GM19372 (cell line): ENCODE results near the gene SGMS1.
"Not testable (repeated sequence)": the region's sequence is repeated elsewhere in the genome, so short reads cannot be mapped to it uniquely, and the experiment has no call there.

Experiments used
- ATAC-seq: cut with Tn5 transposase; IDR thresholded peaks from one replicate; pipeline ENCODE4 v1.9.1; 2021; ENCODE audit warnings: mild to moderate bottlenecking, low read depth, moderate library complexity; ENCODE audit not compliant: unreplicated experiment

Gene SGMS1

DNA sequence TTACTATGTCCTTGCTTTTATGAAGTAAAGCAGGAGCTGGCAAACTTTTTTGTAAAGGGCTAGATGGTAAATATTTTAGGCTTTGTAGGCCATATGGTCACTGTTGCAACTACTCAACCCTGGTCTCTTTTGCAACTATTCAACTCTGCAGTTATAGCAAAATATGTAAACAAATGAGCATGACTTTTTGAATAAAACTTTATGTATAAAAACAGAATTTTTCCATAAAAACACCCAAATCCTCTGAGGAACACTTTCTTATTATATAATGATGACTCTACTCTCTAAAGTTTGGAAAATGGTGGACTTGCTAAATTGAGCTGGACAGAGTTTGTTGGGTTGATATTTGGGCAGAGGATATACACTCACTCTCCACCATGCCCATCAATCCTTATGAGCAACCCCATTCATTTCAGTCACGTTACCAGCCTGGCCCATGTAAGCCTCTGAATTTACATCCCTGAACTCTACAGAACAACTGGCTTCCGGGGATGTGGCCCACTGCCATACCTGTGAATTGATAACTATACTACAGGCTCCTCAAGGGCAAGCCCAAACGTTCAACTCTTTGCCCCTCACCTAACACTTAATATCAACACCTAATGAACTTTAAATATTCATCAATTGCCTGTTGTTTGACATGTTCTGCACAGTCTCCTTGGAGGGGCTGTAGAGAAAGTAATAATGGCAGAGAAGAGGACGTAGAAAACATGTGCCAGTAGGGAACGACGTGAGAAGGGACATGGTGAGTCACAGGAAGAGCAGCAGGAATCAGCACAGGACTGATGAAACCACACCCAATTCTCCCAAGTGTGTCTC is 37.6 kb downstream of the SGMS1 start:
- no peak for ATAC-seq

DNA sequence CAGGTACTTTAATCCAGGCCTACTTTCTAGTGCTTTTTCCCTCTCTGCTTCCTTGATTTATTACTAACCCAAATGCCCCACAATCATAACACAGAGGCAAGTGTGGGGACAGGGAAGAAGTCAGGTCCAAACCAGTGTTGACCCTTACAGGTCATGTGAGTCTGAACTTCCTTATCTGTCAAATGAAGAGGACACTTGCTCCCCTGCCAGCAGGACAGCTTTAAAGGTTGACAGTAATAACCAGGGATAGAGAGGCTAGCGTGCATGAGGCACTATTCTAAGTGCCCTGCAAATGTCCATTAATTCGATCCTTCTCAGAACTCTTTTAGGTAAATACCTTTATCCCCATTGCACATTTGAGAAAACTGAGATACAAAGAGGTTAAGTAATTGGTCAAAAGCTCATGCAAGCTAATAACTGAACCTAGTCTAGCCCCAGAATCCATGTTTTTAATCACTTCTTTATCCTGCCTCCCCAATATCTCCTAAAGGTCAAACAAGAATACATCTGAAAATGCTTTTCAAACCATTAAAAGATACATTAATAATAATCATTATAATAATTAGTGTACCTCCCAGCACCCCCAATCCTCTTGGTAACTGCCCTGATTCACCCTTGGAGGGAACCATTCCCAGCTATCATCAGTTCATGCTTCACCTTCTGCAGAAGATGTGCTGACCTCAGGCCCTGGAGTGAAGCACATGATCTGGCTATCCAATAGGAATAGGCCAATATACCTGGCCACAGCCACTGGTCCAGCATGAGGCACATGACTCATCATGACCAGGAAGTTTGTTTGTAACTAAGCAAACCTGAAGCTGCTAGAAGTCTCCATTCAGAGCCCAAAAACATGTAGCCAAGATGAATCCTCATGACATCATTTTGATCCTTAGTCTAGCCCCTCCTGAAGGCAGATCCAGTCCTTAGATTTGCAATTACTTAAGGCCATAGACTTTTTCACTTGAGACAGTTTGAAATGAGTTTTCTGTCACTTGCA is 40.7 kb downstream of the SGMS1 start:
- no peak for ATAC-seq

DNA sequence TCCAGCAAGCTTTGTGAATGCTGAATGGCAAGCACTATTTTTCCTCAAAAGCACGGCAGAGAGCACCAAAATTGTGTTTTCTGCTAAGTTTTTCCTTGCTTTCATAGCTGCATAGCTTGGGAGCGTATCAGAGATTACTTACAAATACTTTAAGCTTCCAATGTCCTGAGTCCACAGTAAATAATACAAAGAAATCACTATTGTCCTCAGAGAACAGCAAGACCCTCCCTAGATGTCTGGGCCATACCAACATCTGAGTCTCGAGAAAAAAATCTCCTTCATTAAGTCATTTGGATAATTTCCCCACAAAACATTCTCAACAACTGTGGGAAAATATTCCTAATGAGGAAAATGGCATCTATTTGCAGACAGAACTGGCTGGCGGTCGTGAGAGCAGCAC is 41.7 kb downstream of the SGMS1 start:
- ATAC-seq: no peak

DNA sequence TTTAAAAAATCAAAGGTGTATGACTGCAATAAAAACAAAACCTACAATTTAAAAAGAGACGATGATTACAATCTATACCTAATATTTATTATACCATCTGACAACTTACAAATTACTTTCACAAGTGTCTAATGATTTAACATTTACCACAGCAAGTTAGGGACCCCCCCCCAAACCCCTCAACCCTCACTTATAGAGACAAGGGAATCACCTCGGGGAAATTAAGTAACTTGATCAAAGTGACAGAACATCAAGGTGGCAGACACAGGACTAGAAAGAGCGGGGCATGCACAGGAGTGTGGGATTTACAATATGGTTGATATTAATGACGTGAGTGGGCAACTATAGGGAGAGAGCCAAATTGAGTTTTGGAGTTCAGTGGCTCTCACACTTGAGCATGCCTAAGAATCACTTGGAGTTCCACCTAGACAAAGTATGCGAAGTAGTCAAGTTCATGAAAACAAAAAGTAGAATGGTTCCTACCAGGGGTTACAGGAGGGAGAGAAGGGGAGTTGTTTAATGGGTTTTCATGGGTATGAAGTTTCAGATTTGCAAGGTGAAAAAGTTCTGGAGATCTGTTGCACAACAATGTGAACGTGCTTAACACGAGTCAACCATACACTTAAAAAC is 43.4 kb downstream of the SGMS1 start:
- ATAC-seq: no peak

DNA sequence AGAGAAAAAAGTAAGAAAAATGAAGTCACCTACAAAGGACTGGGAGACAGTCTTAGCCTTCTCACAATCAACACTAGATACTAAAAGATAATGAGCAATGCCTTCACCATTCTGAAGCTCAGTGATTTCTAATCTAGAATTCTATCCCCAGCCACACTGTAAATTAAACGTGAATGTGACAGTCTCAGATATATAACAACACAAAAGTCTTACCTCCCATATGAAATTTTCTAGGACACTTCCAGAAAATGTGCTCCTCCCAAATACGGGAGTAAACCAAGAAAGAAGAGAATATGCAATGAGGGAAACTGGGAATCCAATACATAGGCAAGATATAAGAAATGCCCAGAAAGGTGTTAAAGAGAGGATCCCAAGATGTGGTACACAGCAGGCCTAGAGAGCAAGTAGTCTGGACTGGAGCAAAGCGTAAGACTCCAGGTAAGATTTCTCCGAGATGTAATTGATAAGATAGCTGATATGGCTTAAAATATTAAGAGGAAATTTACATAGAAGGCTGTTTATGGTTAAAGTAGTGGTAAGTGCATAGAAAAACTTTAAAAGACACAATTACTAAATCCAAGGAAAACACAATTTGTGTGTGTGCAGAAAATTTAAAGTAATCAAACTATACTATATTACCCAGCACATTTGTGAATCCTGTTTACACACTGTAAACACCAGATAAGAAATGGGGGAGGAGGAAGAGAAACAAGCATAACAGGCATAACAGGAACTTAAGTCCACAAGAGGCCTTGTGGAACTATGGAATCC is 44.1 kb downstream of the SGMS1 start:
- ATAC-seq: no peak

DNA sequence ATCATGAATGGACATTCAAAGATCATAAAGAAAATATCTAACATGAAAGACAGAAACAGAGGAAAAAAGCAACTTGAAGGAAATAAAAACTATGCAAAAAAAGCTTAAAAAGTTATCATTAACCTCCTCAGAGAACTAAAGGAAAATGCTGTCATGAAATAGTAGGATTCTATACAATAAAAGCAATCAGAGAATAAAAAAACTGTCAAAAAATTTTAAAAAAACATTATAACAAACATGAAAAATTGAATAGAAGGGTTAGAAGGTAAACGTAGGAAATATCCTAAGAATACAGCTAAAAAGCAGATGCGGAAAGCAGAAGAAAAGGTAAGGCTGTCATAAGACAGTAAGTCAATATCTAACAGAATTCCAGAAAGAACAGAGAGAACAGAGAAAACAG is 44.8 kb downstream of the SGMS1 start:
- ATAC-seq: no peak

DNA sequence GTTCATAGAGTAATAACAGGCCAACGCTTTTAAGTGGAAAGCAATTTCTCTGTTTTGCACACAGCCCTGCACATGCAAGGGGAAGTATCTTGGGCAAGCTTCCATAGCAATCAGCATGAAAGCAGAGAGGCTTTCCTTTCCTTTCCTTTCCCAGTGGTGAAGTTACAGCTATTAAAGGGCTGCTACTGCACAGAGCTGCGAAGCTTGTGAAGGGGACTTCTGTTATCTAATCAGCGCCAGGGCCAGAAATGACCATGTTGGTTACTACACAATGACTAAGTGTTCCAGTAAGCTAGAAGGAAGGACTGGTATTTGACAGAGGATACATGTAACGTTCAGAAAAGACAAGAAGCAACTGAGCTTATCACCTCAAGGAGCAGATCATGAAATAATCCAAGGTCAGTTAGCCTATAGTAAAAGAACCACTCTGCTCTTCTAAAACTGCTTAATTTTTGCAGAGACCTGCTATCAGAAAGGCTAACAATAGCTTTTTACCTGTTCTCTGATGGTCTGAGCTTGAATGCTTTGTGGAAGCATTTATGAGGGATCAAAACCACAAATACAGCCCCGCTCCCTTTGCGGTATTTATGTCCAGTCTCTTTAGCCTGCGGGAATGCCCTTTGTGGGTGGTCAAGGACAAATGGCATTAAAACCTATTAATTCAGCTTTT is 45.9 kb downstream of the SGMS1 start:
- ATAC-seq: no peak

DNA sequence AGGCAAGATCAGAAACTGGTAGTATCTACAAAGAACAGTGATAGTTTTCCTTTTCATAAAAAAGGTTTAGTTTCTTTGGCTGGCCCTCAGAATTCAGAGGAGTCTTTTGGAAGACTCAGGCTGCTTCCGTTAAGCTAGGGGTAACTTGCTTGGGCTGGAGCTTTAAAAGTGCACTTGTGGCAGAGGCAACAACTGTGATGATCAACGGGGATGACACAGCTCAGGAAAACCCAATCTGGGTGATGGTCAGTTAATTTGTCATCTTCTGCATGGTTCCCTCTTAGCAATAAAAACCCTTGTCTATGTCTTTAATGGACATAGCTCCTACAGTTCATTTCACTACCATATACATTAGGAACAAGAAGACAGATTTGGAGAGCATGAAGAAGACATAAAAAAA is 46.7 kb downstream of the SGMS1 start:
- no peak for ATAC-seq

DNA sequence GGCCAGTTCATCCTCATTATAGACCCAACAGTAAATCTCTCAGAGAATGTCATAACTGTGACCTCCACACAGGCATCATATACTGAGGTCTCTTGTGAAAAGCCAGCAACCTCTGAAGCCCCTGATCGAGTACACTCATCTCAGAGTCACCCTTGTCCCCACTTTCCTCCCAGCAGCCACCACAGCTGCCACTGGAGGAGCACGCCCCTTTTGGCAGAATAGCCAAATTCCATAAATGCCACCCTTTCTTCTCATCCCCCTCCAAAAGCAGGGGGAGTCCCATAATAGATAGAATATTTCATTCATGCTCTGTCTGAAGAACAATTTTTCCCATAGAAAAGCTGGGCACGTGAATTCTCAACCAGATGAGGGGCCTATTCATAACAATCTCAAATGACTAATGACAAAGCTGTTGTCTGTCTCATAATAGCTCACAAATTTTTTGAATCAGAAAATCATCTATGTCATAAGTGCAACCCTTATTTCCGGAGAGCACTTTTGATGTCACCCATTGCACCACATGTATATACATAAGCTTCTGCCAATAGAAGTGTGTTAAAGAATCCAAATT is 47.4 kb downstream of the SGMS1 start:
- no peak for ATAC-seq

DNA sequence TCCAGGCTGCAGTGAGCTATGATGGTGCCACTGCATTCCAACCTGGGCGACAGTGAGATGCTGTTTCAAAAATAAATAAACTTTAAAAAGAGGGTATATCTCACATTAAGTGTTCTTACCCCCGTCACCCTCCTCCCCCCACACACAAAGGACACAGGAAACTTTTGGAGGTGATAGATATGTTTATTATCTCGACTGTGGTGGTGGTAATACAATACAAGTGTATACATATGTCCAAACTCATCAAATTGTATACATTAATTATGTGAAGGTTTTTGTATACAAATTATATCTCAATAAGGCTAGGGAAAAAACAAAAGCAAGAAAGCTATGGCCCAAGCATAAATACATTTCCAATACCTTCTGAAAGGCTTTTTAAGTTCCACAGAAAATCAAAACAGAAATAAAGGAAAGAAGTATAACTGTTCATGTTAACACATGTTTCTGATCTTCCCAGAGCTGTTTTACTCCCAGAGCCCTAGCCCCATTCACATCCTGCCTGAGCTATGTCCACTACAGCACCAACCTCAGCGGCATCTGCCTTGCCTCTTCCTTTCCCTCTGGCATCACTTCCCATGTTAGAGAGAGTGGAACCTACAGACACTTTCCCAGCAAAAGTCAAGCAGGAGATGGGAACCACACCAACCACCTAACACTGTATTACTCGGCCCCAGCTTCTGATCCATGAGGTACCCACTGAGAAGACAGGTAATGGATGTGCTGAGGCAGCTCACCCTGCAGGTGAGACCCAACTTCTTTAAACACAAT is 48.1 kb downstream of the SGMS1 start:
- no peak for ATAC-seq

DNA sequence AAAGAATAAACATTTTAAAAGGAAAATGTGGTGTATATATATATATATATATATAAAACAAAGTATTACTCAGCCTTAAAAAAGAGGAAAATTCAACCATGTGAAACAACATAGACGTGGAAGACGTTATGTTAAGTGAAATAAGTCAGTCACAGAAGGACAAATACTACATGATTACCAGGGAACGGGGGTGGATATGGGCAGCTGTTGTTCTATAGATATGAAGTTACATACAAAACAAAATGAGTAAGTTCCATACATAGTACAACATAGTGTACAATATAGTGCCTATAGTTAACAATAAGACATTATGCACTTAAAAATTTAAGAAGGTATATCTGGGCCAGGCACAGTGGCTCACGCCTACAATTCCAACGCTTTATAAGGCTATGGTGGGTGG is 48.8 kb downstream of the SGMS1 start:
- no peak for ATAC-seq

DNA sequence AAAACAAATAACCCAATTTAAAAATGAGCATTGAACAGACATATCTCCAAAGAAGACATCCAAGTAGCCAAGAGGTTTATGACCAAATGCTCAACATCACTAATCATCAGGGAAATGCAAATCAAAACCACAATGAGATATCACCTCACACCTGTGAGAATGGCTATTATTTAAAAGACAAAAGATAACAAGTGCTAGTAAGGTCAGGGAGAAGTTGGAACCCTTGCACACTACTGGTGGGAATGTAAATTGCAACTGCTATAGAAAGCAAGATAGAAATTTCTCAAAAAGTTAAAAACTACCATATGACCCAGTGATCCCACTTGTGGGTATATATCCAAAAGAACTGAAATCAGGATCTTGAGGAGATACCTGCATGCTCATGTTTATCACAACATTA is 49.5 kb downstream of the SGMS1 start:
- no peak for ATAC-seq

DNA sequence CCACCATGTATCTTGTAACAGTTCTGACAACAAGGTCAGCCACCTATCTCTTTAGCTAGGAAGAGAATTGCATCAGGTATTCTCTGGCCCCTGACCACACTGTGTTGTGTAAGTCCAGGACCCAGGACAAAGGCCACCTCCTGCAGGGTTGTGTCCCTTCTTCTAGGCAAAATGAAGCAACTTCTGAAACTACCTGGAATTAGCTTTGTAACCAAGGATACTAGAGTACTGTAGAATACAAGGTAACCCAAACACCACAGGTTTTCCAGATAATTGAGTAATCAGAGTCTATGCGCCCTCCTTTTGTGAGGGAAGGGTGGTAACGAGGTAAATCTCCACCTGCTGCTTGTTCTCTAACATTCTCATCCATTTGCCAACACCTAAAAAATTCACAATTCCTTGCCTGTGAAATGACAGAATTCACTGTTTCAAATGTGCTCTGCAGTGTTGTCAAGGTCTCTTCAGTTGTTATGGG is 51.7 kb downstream of the SGMS1 start:
- ATAC-seq: no peak

DNA sequence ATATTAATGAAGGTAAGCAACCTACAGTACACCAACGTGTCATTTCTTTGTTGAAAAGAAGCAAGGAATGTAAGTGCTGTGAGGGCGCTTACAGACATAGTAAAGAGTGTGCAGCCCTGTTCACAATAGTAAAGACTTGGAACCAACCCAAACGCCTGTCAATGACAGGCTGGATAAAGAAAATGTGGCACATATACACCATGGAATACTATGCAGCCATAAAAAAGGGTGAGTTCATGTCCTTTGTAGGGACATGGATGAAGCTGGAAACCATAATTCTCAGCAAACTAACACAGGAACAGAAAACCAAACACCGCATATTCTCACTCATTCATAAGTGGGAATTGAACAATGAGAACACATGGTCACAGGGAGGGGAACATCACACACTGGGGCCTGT is 55.0 kb downstream of the SGMS1 start:
- ATAC-seq: not testable (repeated sequence)

DNA sequence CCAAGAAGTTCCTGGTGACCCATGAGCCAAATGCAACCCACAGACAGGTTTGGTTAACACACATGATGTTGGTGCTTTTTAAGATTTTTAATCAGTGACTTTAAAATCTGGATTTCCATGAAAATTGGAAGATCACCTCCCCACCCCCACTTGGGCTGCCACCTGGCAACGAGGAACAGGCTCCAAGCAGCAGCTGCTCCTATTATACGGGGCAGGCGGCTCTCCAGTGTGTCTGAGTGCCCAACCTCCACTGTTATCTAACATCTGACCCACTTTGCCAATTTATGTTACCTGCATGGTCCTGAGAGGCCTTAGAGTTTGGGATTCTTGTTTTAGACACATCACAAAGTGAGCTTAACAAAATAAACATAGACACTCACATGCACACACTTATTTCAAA is 56.4 kb downstream of the SGMS1 start:
- no peak for ATAC-seq

DNA sequence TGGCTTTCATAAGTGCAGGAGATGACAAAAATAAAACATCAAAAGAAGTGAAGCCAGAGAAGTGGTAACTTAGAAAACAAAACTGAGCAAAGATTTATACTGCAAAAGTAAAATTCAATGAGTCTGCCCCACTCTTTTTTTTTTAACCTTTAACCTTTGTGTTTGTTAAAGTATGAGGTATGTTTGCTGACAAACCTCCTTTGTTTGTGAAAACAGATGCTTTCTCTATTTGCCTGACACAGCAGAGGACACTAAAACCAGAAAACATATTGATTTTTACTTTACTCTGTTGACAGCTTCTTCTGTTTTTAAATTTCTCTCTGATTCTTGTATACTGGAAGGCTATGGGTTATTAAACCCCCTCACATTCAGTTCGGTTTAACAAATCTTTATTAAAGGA is 57.6 kb downstream of the SGMS1 start:
- no peak for ATAC-seq

DNA sequence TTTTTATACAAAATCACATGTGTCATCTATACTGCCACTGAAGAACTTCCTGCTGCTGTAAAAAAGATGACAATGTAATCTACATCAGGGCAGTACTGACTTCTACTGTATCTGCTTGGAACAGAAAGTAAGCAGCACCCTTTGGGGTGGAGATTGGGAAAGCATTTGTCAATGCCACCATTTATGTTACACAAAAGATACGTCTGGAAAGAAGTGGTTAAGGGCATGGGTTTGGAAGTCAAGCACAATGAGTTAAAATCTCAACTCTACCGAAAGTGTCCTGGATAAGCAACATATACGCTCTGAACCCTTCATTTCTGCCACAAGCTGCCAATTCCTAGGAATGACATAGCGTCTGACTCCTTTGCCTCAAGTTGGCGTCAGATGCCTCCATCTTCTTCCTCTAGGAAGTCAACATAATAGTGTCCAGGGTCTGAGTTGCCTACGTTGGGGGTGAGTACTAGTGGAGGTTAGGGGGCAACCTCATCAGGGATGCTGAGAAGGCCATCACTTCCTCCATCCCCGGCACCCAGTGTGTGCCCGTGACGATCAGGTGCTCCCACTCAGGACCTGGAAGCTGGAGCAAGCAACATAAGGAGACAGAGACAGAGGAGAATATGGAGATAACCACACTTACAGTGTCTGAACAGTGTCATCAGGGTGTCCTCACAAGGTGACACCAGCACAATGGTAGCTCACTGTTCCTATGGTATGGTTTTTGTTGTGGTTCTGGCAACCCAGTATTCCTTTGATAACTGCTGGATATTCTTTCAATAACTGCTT is 58.3 kb downstream of the SGMS1 start:
- ATAC-seq: no peak

DNA sequence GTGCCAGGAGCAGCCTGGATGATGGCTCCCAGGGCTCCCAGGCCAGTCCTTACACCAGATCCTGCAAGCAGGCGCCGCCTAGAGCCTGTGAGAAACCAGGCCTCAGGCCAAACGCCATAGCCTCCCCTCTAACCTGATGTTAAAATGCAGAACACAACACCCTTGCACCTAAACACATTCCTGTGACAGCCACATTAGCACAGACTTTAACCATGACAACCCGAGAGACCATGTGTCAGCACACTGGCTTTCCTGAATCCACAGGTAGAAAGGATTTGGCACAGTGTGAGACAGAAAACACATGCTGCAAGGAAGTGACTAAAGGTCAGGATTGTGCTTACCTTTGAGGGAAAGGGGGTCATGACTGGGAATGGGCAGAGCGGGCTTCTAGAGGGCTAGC is 59.9 kb downstream of the SGMS1 start:
- no peak for ATAC-seq
